SK-N-SH treated with all-trans-retinoic acid at 6 μM for 48 hours (cell line): ENCODE results near the gene KIF14.

Experiments
- ATAC-seq: fragments of 200-7000 bp; cut with Tn5 transposase; 3 replicates; pipeline ENCODE4 v1.9.1; 2020; ENCODE audit warnings: mild to moderate bottlenecking, moderate library complexity
- ARNTL ChIP-seq: fragments of 450-650 bp; formaldehyde crosslinking; IDR thresholded peaks from 2 replicates; pipeline ENCODE4 v1.5.0; 2020; ENCODE audit warnings: low read depth, mild to moderate bottlenecking, moderate library complexity, borderline replicate concordance
- BACH2 ChIP-seq: fragments of 250-450 bp; sonication (Bioruptor Pico); IDR thresholded peaks from 2 replicates; pipeline ENCODE4 v1.9.0; 2021; ENCODE audit warnings: mild to moderate bottlenecking, borderline replicate concordance
- CSDC2 ChIP-seq: fragments of 250-450 bp; sonication (Bioruptor Pico); IDR thresholded peaks from 2 replicates; pipeline ENCODE4 v1.5.0; 2020; ENCODE audit warnings: mild to moderate bottlenecking, moderate library complexity
- CSRNP3 ChIP-seq: fragments of 250-450 bp; sonication (Bioruptor Pico); IDR thresholded peaks from 2 replicates; pipeline ENCODE4 v1.5.1; 2021; ENCODE audit warnings: mild to moderate bottlenecking, moderate library complexity
- ESRRG ChIP-seq: fragments of 250-450 bp; sonication (Bioruptor Pico); IDR thresholded peaks from 2 replicates; pipeline ENCODE4 v1.6.1; 2021; ENCODE audit warnings: mild to moderate bottlenecking
- GLIS3 ChIP-seq: fragments of 250-450 bp; sonication (Bioruptor Pico); IDR thresholded peaks from 2 replicates; pipeline ENCODE4 v1.5.0; 2020; ENCODE audit warnings: mild to moderate bottlenecking, moderate library complexity
- ISL1 ChIP-seq: fragments of 250-450 bp; sonication (Bioruptor Pico); IDR thresholded peaks from 2 replicates; pipeline ENCODE4 v2.1.2; 2022; ENCODE audit warnings: mild to moderate bottlenecking, moderate library complexity
- OSR1 ChIP-seq: fragments of 250-450 bp; sonication (Bioruptor Pico); IDR thresholded peaks from 2 replicates; pipeline ENCODE4 v1.8.0; 2022; ENCODE audit warnings: moderate library complexity, mild to moderate bottlenecking, inconsistent platforms
- POU6F1 ChIP-seq: fragments of 250-450 bp; sonication (Bioruptor Pico); IDR thresholded peaks from 2 replicates; pipeline ENCODE4 v1.8.0; 2021; ENCODE audit warnings: low read depth, mild to moderate bottlenecking, moderate library complexity, borderline replicate concordance
- RARB ChIP-seq: fragments of 250-450 bp; sonication (Bioruptor Pico); IDR thresholded peaks from 2 replicates; pipeline ENCODE4 v1.8.0; 2021; ENCODE audit warnings: mild to moderate bottlenecking, moderate library complexity
- SNAI2 ChIP-seq: fragments of 250-450 bp; sonication (Bioruptor Pico); IDR thresholded peaks from 2 replicates; pipeline ENCODE4 v1.5.0; 2020; ENCODE audit warnings: mild to moderate bottlenecking, moderate library complexity
- TCF4 ChIP-seq: fragments of 250-450 bp; sonication (Bioruptor Pico); IDR thresholded peaks from 2 replicates; pipeline ENCODE4 v1.8.0; 2021; ENCODE audit warnings: mild to moderate bottlenecking, moderate library complexity, borderline replicate concordance
- TOX ChIP-seq: fragments of 250-450 bp; sonication (Bioruptor Pico); IDR thresholded peaks from 2 replicates; pipeline ENCODE4 v1.8.0; 2021; ENCODE audit warnings: mild to moderate bottlenecking, moderate library complexity, borderline replicate concordance
- TSHZ2 ChIP-seq: fragments of 250-450 bp; sonication (Bioruptor Pico); IDR thresholded peaks from 2 replicates; pipeline ENCODE4 v1.5.0; 2020; ENCODE audit warnings: mild to moderate bottlenecking, moderate library complexity
- ZC3H10 ChIP-seq: fragments of 250-450 bp; sonication (Bioruptor Pico); IDR thresholded peaks from 2 replicates; pipeline ENCODE4 v1.5.1; 2021; ENCODE audit warnings: mild to moderate bottlenecking, moderate library complexity
- ZFP3 ChIP-seq: fragments of 250-450 bp; sonication (Bioruptor Pico); IDR thresholded peaks from 2 replicates; pipeline ENCODE4 v1.5.0; 2020; ENCODE audit warnings: mild to moderate bottlenecking, moderate library complexity
- ZFP30 ChIP-seq: fragments of 450-650 bp; formaldehyde crosslinking; IDR thresholded peaks from 2 replicates; pipeline ENCODE4 v1.5.0; 2022; ENCODE audit warnings: mild to moderate bottlenecking, moderate library complexity
- ZNF565 ChIP-seq: fragments of 450-650 bp; formaldehyde crosslinking; conservative IDR thresholded peaks from 2 replicates; pipeline ENCODE4 v1.5.0; 2020; ENCODE audit warnings: low read depth, mild to moderate bottlenecking, moderate library complexity
- ZNF8 ChIP-seq: fragments of 450-650 bp; formaldehyde crosslinking; IDR thresholded peaks from 2 replicates; pipeline ENCODE4 v1.5.0; 2020; ENCODE audit warnings: mild to moderate bottlenecking, moderate library complexity
- TF ChIP-seq, protein P1 (sequence below): fragments of 250-450 bp; sonication (Bioruptor Pico); IDR thresholded peaks from 2 replicates; pipeline ENCODE4 v1.5.1; 2020; ENCODE audit warnings: low read depth, mild to moderate bottlenecking, moderate library complexity
- TF ChIP-seq, protein P2 (sequence below): fragments of 250-450 bp; sonication (Bioruptor Pico); IDR thresholded peaks from 2 replicates; pipeline ENCODE4 v1.8.0; 2020; ENCODE audit warnings: mild to moderate bottlenecking, moderate library complexity, borderline replicate concordance

The KIF14 gene

GRCh38 chr1:200620273-200621131 is at the start of gene KIF14:
TSS of gene KIF14 (minus strand) at chr1:200620751. CDS start at chr1:200618723, 2,028 bp downstream.
- peak; percentile 98 for ATAC-seq
- TF ChIP-seq TSHZ2 (CRISPR knock-in tag) (no peak), RARB (CRISPR knock-in tag) (no peak), CSDC2 (CRISPR knock-in tag) (no peak), POU6F1 (CRISPR knock-in tag) (no peak), ESRRG (CRISPR knock-in tag) (no peak), ZNF8 (CRISPR knock-in tag) (no peak), SNAI2 (CRISPR knock-in tag) (no peak), ARNTL (CRISPR knock-in tag) (no peak), ZNF565 (no peak), BACH2 (CRISPR knock-in tag) (no peak), ISL1 (CRISPR knock-in tag) (no peak), GLIS3 (CRISPR knock-in tag) (no peak), TCF4 (no peak)
- TF ChIP-seq, protein P1, sequence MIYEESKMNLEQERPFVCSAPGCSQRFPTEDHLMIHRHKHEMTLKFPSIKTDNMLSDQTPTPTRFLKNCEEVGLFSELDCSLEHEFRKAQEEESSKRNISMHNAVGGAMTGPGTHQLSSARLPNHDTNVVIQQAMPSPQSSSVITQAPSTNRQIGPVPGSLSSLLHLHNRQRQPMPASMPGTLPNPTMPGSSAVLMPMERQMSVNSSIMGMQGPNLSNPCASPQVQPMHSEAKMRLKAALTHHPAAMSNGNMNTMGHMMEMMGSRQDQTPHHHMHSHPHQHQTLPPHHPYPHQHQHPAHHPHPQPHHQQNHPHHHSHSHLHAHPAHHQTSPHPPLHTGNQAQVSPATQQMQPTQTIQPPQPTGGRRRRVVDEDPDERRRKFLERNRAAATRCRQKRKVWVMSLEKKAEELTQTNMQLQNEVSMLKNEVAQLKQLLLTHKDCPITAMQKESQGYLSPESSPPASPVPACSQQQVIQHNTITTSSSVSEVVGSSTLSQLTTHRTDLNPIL (CRISPR knock-in tag): no peak

DNA sequence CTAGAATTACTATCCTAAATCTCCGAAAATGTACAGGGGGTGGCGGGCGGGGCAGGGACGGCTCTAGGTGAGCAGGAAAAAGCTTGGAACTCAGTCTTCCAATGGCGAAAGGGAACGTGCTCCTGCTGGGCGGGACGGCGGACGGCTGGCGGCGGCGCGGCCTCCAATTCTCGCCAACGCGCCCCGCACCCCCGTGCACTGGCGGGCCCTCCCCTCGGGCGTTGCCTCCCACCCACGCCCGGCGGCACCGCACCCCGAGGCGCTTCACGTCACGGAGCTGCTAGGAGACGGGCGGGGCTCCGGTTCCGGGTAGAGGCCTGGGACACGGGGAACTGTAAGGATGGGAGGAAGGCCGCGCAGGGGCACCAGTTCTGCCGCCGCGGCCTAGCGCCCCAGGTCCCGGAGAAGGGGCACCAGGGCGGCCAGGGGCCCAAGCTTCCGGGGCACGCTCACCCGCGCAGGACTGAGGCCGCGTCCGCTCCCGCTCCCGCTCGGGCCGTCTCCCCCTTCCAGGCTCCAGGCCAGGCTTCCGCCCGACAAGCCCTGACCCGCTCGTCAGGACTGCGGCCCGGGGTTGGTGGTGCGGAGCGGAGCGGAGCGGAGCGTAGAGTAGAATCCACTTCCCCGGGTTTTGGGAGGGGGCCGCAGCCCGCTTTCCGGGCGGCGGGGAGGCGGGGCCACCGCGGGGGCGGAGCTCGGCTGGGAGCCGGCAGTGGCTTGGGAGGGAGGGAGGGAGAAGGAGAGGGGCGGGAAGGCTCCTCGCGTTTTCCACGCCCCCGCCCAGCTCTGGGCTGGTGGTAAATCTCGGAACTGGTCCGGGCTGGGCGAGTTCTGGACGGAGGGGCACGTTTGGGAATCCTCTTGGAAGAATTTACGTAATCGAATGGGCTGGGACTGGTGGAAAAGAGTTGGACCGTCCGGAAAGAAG is 49.0 kb upstream of the KIF14 start, which contains the start of gene DDX59:
Gene DDX59, minus strand, starts transcription at position 594 of the 928 bp plus-strand sequence. CDS start 3,167 bp downstream, outside the sequence.
- ATAC-seq: peak; percentile 88
- TF ChIP-seq TSHZ2 (CRISPR knock-in tag) (0 out of 2 replicates have a peak, but pooled peaks have one; percentile 30), ZFP3 (CRISPR knock-in tag) (no peak), BACH2 (CRISPR knock-in tag) (no peak), ARNTL (CRISPR knock-in tag) (no peak), OSR1 (CRISPR knock-in tag) (no peak), CSRNP3 (CRISPR knock-in tag) (no peak), ZFP30 (CRISPR knock-in tag) (no peak), SNAI2 (CRISPR knock-in tag) (no peak), GLIS3 (CRISPR knock-in tag) (no peak), RARB (CRISPR knock-in tag) (peak; percentile 87), ISL1 (CRISPR knock-in tag) (no peak), TOX (CRISPR knock-in tag) (peak; percentile 52; the same call in 1 of the 2 replicates), ZC3H10 (CRISPR knock-in tag) (peak; percentile 87), ZNF565 (no peak)
- TF ChIP-seq, protein P2, sequence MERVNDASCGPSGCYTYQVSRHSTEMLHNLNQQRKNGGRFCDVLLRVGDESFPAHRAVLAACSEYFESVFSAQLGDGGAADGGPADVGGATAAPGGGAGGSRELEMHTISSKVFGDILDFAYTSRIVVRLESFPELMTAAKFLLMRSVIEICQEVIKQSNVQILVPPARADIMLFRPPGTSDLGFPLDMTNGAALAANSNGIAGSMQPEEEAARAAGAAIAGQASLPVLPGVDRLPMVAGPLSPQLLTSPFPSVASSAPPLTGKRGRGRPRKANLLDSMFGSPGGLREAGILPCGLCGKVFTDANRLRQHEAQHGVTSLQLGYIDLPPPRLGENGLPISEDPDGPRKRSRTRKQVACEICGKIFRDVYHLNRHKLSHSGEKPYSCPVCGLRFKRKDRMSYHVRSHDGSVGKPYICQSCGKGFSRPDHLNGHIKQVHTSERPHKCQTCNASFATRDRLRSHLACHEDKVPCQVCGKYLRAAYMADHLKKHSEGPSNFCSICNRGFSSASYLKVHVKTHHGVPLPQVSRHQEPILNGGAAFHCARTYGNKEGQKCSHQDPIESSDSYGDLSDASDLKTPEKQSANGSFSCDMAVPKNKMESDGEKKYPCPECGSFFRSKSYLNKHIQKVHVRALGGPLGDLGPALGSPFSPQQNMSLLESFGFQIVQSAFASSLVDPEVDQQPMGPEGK: peak; percentile 85; the same call in 1 of the 2 replicates
- TF ChIP-seq, protein P1 (CRISPR knock-in tag): no peak
